ENCODE results near the gene CACNG3. TPM values are rescaled to one million over a fixed set of nuclear protein-coding genes. Genes with fewer than 3 reads are reported as not detected.

The CACNG3 gene
- total RNA-seq, 4 donors from 2014 or later: not detected

GRCh38 chr16:24358117-24358516 lies 102.0 kb downstream of the CACNG3 start:
- no peak for DNase-seq
- 46 to 66% methylated on average over 4 to 5 of the region's 5 CpGs for WGBS, 2 donors (ENCODE audit: low coverage in 1 of 2)
- in situ Hi-C loops (cut with MboI; ENCODE audit: low pct_ligation_motif_present in 1 of 4, low pct_unique_long_range_greater_than_20kb in 1 of 4, low sequenced_read_pairs in 3 of 4) (no loop called here), intact Hi-C loops (cut with DNase I; ENCODE audit: low total_unique reads) (no loop called here)
- no peaks in the 10 kb centered on the region for H3K27me3 ChIP-seq
- TF ChIP-seq POLR2AphosphoS5 (IDR thresholded peaks at IDR 0.05) (no peak), POLR2A (IDR thresholded peaks at IDR 0.05) (no peak), EP300 (IDR thresholded peaks at IDR 0.05; ENCODE audit: low read depth) (no peak), CTCF (IDR thresholded peaks at IDR 0.05) (no peak)
- H3K9me3 ChIP-seq: no peaks in the 10 kb centered on the region
- no peaks in the 10 kb centered on the region for H3K36me3 ChIP-seq
- no peak overlapping the region for H3K4me3 ChIP-seq
- H3K27ac ChIP-seq: no peak overlapping the region
- H3K4me1 ChIP-seq: no peaks in the 10 kb centered on the region

GRCh38 chr16:24359490-24359889 lies 103.4 kb downstream of the CACNG3 start:
- intact Hi-C loops (cut with DNase I; ENCODE audit: low total_unique reads) (no loop called here), in situ Hi-C loops (cut with MboI; ENCODE audit: low pct_ligation_motif_present in 1 of 4, low pct_unique_long_range_greater_than_20kb in 1 of 4, low sequenced_read_pairs in 3 of 4) (no loop called here)
- Histone ChIP-seq H3K4me3 (no peak overlapping the region), H3K4me1 (no peaks in the 10 kb centered on the region), H3K9me3 (no peaks in the 10 kb centered on the region), H3K36me3 (no peaks in the 10 kb centered on the region), H3K27ac (no peak overlapping the region), H3K27me3 (no peaks in the 10 kb centered on the region)
- DNase-seq: no peak
- TF ChIP-seq EP300 (IDR thresholded peaks at IDR 0.05; ENCODE audit: low read depth) (no peak), CTCF (IDR thresholded peaks at IDR 0.05) (no peak)

GRCh38 chr16:24360936-24361335 lies 104.8 kb downstream of the CACNG3 start:
- no peak for TF ChIP-seq POLR2AphosphoS5 (IDR thresholded peaks at IDR 0.05)
- no peak for TF ChIP-seq POLR2A (IDR thresholded peaks at IDR 0.05)
- no peak for TF ChIP-seq CTCF (IDR thresholded peaks at IDR 0.05)
- TF ChIP-seq EP300 (IDR thresholded peaks at IDR 0.05; ENCODE audit: low read depth): no peak
- H3K36me3 ChIP-seq: no peaks in the 10 kb centered on the region
- intact Hi-C loops (cut with DNase I; ENCODE audit: low total_unique reads): no loop called here
- H3K27ac ChIP-seq: no peak overlapping the region
- no peak for DNase-seq
- no peaks in the 10 kb centered on the region for H3K27me3 ChIP-seq
- WGBS, 2 donors (ENCODE audit: low coverage in 1 of 2): 73% methylated on average over 2 to 4 of the region's 4 CpGs
- no peak overlapping the region for H3K4me3 ChIP-seq
- in situ Hi-C loops (cut with MboI; ENCODE audit: low pct_ligation_motif_present in 1 of 4, low pct_unique_long_range_greater_than_20kb in 1 of 4, low sequenced_read_pairs in 3 of 4): no loop called here
- no peaks in the 10 kb centered on the region for H3K9me3 ChIP-seq
- no peaks in the 10 kb centered on the region for H3K4me1 ChIP-seq

- Histone ChIP-seq H3K27me3 (no peaks in the 10 kb centered on the region), H3K36me3 (no peaks in the 10 kb centered on the region), H3K9me3 (no peaks in the 10 kb centered on the region), H3K4me1 (no peaks in the 10 kb centered on the region), H3K4me3 (no peak overlapping the region), H3K27ac (no peak overlapping the region)
- intact Hi-C loops (cut with DNase I; ENCODE audit: low total_unique reads): no loop called here
- no peak for DNase-seq
- TF ChIP-seq POLR2A (IDR thresholded peaks at IDR 0.05): no peak
- no peak for TF ChIP-seq CTCF (IDR thresholded peaks at IDR 0.05)
- TF ChIP-seq EP300 (IDR thresholded peaks at IDR 0.05; ENCODE audit: low read depth): no peak
- 62 to 68% methylated on average over 7 of the region's 7 CpGs for whole genome bisulfite sequencing, 2 donors (ENCODE audit: low coverage in 1 of 2)
- in situ Hi-C loops (cut with MboI; ENCODE audit: low pct_ligation_motif_present in 1 of 4, low pct_unique_long_range_greater_than_20kb in 1 of 4, low sequenced_read_pairs in 3 of 4): no loop called here
These were observed 108.5 kb downstream of the CACNG3 start for GRCh38 chr16:24364596-24364995.

All from transverse colon (tissue), 4 donors.